ENCODE results near the gene ZBTB3. TPM values are rescaled to one million over a fixed set of nuclear protein-coding genes. Genes with fewer than 3 reads are reported as not detected.
A peak's percentile ranks its signal among the peaks of the same experiment; 100 is the strongest.
"Not testable (repeated sequence)": the region's sequence is repeated elsewhere in the genome, so short reads cannot be mapped to it uniquely, and the experiment has no call there.

ZBTB3 gene
- total RNA-seq, 1 experiment from 2014 or later: 82.3 TPM

GRCh38 chr11:62705413-62705812, 48.5 kb downstream of the ZBTB3 start:
- CTCF ChIA-PET: interaction anchor here (0.5 to 3.5 kb wide), 15 partner anchors 10 to 311 kb away, joined by 3 to 24 read pairs (median 4); partner anchors contain the start of genes EML3, GANAB, HNRNPUL2 and LBHD1
- Mint-ChIP-seq H3K4me1 (peaks cover 34% of the 10 kb centered on the region), H3K27me3 (ENCODE audit: low read depth) (no peaks in the 10 kb centered on the region; the same call in 1 of the 2 replicates), H3K4me3 (peak overlapping the region; percentile 92), H3K9me3 (no peaks in the 10 kb centered on the region), H3K36me3 (peaks cover 27% of the 10 kb centered on the region), H3K27ac (peak overlapping the region; percentile 98)
- no peak for DNase-seq (ENCODE audit: low spot score)
- POLR2A ChIA-PET: interaction anchor here (1.0 to 6.0 kb wide), 7 partner anchors 22 to 114 kb away, joined by 4 to 35 read pairs (median 6); partner anchors contain the start of genes C11orf98, CSKMT, HNRNPUL2 and LBHD1
- TF ChIP-seq ZBTB21 (CRISPR knock-in tag; IDR thresholded peaks at IDR 0.05; ENCODE audit: borderline replicate concordance) (no peak), MAX (CRISPR knock-in tag; IDR thresholded peaks at IDR 0.05) (no peak), ZNF423 (CRISPR knock-in tag; IDR thresholded peaks at IDR 0.05) (no peak), HMGA2 (CRISPR knock-in tag; IDR thresholded peaks at IDR 0.05) (no peak), NR2C2 (CRISPR knock-in tag; IDR thresholded peaks at IDR 0.05) (no peak), PRDM15 (CRISPR knock-in tag; IDR thresholded peaks at IDR 0.05) (no peak; the same call in 1 of the 2 replicates), NR1H2 (CRISPR knock-in tag; IDR thresholded peaks at IDR 0.05) (no peak), ATF6 (CRISPR knock-in tag; IDR thresholded peaks at IDR 0.05) (no peak), KAT7 (CRISPR knock-in tag; IDR thresholded peaks at IDR 0.05; ENCODE audit: borderline replicate concordance) (no peak), IRF2 (CRISPR knock-in tag; IDR thresholded peaks at IDR 0.05; ENCODE audit: borderline replicate concordance, low read depth) (no peak), ZNF232 (CRISPR knock-in tag; IDR thresholded peaks at IDR 0.05) (no peak), SP1 (CRISPR knock-in tag; conservative IDR thresholded peaks at IDR 0.05) (no peak), IRF1 (CRISPR knock-in tag; IDR thresholded peaks at IDR 0.05) (no peak), ZNF396 (CRISPR knock-in tag; IDR thresholded peaks at IDR 0.05; ENCODE audit: borderline replicate concordance) (no peak)
- TF ChIP-seq, protein P1, sequence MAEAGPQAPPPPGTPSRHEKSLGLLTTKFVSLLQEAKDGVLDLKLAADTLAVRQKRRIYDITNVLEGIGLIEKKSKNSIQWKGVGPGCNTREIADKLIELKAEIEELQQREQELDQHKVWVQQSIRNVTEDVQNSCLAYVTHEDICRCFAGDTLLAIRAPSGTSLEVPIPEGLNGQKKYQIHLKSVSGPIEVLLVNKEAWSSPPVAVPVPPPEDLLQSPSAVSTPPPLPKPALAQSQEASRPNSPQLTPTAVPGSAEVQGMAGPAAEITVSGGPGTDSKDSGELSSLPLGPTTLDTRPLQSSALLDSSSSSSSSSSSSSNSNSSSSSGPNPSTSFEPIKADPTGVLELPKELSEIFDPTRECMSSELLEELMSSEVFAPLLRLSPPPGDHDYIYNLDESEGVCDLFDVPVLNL (CRISPR knock-in tag; IDR thresholded peaks at IDR 0.05; ENCODE audit: borderline replicate concordance, low read depth): no peak
- TF ChIP-seq, protein P2, sequence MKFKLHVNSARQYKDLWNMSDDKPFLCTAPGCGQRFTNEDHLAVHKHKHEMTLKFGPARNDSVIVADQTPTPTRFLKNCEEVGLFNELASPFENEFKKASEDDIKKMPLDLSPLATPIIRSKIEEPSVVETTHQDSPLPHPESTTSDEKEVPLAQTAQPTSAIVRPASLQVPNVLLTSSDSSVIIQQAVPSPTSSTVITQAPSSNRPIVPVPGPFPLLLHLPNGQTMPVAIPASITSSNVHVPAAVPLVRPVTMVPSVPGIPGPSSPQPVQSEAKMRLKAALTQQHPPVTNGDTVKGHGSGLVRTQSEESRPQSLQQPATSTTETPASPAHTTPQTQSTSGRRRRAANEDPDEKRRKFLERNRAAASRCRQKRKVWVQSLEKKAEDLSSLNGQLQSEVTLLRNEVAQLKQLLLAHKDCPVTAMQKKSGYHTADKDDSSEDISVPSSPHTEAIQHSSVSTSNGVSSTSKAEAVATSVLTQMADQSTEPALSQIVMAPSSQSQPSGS (CRISPR knock-in tag; IDR thresholded peaks at IDR 0.05; ENCODE audit: borderline replicate concordance, low read depth): no peak
- TF ChIP-seq, protein P3, sequence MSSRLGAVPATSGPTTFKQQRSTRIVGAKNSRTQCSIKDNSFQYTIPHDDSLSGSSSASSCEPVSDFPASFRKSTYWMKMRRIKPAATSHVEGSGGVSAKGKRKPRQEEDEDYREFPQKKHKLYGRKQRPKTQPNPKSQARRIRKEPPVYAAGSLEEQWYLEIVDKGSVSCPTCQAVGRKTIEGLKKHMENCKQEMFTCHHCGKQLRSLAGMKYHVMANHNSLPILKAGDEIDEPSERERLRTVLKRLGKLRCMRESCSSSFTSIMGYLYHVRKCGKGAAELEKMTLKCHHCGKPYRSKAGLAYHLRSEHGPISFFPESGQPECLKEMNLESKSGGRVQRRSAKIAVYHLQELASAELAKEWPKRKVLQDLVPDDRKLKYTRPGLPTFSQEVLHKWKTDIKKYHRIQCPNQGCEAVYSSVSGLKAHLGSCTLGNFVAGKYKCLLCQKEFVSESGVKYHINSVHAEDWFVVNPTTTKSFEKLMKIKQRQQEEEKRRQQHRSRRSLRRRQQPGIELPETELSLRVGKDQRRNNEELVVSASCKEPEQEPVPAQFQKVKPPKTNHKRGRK (CRISPR knock-in tag; IDR thresholded peaks at IDR 0.05; ENCODE audit: borderline replicate concordance): no peak
- no peak for ATAC-seq

DNA sequence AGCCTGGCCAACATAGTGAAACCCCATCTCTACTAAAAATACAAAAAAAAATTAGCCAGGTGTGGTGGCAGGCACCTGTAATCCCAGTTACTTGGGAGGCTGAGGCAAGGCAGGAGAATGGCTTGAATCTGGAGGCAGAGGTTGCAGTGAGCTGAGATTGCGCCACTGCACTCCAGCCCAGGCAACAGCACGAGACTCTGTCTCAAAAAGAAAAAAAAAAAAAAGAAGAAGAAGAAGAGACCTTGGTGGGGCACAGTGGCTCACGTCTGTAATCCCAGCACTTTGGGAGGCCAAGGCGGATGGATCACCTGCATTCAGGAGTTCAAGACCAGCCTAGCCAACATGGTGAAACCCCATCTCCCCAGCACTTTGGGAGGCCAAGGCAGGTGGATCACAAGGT, 50.0 kb downstream of the ZBTB3 start:
- H3K4me3 Mint-ChIP-seq; ATAC-seq; H3K27me3 Mint-ChIP-seq (ENCODE audit: low read depth); H3K9me3 Mint-ChIP-seq; H3K27ac Mint-ChIP-seq; CTCF ChIA-PET; DNase-seq (ENCODE audit: low spot score): not testable (repeated sequence)
- POLR2A ChIA-PET: interaction anchor here (0.6 to 1.1 kb wide), 2 partner anchors 14 to 39 kb away, joined by 3 to 8 read pairs; partner anchors contain the start of genes C11orf98, CSKMT and LRRN4CL
- H3K4me1 Mint-ChIP-seq: peaks cover 28% of the 10 kb centered on the region
- H3K36me3 Mint-ChIP-seq: peaks cover 28% of the 10 kb centered on the region

Measured in WTC11 (cell line).